GM15510 (cell line): ENCODE results near the gene KMT5B.

Experiments used
- POLR2A ChIP-seq: IDR thresholded peaks from 3 replicates; pipeline ENCODE4 v1.6.1; 2011; ENCODE audit warnings: borderline replicate concordance; ENCODE audit not compliant: insufficient read length; ENCODE audit errors: extremely low read depth

The KMT5B gene

GRCh38 chr11:68213135-68213515 lies at the start of gene KMT5B:
KMT5B (minus strand) TSS chr11:68213296; CDS start chr11:68190076, 23,220 bp downstream.
- TF ChIP-seq POLR2A = no peak

- TF ChIP-seq POLR2A = no peak
Observed at GRCh38 chr11:68262544-68262827, 49.4 kb upstream of the KMT5B start.

GRCh38 chr11:68261749-68262543 lies 48.9 kb upstream of the KMT5B start:
- TF ChIP-seq POLR2A = no peak

- TF ChIP-seq POLR2A = no peak
Observed at GRCh38 chr11:68261006-68261405, 47.9 kb upstream of the KMT5B start.

- TF ChIP-seq POLR2A = no peak
Observed at GRCh38 chr11:68260484-68260883, 47.4 kb upstream of the KMT5B start.

- TF ChIP-seq POLR2A = no peak
Observed at GRCh38 chr11:68259122-68259959, 46.2 kb upstream of the KMT5B start.

GRCh38 chr11:68258363-68258765 lies 45.3 kb upstream of the KMT5B start:
- no peak for TF ChIP-seq POLR2A

GRCh38 chr11:68257477-68258362 lies 44.6 kb upstream of the KMT5B start:
- no peak for TF ChIP-seq POLR2A

- no peak for TF ChIP-seq POLR2A
Observed at GRCh38 chr11:68256331-68256741, 43.2 kb upstream of the KMT5B start.

- no peak for TF ChIP-seq POLR2A
Observed at GRCh38 chr11:68255526-68255925, 42.4 kb upstream of the KMT5B start.

GRCh38 chr11:68254421-68254820 lies 41.3 kb upstream of the KMT5B start:
- TF ChIP-seq POLR2A = no peak

- no peak for TF ChIP-seq POLR2A
Observed at GRCh38 chr11:68251765-68252164, 38.7 kb upstream of the KMT5B start.

- TF ChIP-seq POLR2A = no peak
Observed at GRCh38 chr11:68242616-68243015, 29.5 kb upstream of the KMT5B start.

GRCh38 chr11:68231621-68232020 lies 18.5 kb upstream of the KMT5B start:
- no peak for TF ChIP-seq POLR2A

- TF ChIP-seq POLR2A = no peak
Observed at GRCh38 chr11:68229601-68230000, 16.5 kb upstream of the KMT5B start.

GRCh38 chr11:68226421-68226820 lies 13.3 kb upstream of the KMT5B start:
- no peak for TF ChIP-seq POLR2A

- no peak for TF ChIP-seq POLR2A
Observed at GRCh38 chr11:68224606-68225005, 11.5 kb upstream of the KMT5B start.
